Body of pancreas (tissue), 4 donors: Measurements from ENCODE around the gene ERI3. TPM values are rescaled to one million over a fixed set of nuclear protein-coding genes. Genes with fewer than 3 reads are reported as not detected.

Experiments
- ATAC-seq: fragments of 150-250 bp; one replicate; pipeline ENCODE4 v1.9.1; 2016
- DNase-seq, 4 donors: peaks; one replicate each; pipeline ENCODE4 v3.0.0-alpha.2; 2019
- H3K27ac ChIP-seq, 4 donors: fragments of 200-600 bp; sonication (generic); 1 replicate in 3 of 4; 2 replicates in 1 of 4; pipeline versions ENCODE4 v1.5.1 to v1.6.1; 2016 to 2019; ENCODE audit warnings: mild to moderate bottlenecking in 1 of 4, mixed read lengths in 1 of 4, moderate library complexity in 1 of 4
- H3K27me3 ChIP-seq, 2 donors: fragments of 200-600 bp; sonication (generic); one replicate each; pipeline ENCODE4 v1.6.0; 2016; ENCODE audit warnings: mild to moderate bottlenecking in 1 of 2
- H3K36me3 ChIP-seq, 2 donors: fragments of 200-600 bp; sonication (generic); replicated peaks in 1 of 2; 2 replicates each; pipeline ENCODE4 v1.5.1; 2016; ENCODE audit warnings: low read depth in 2 of 2; ENCODE audit not compliant: insufficient read depth in 1 of 2
- H3K4me1 ChIP-seq: fragments of 200-600 bp; sonication (generic); one replicate; pipeline ENCODE4 v1.6.0; 2016
- H3K4me3 ChIP-seq, 2 donors: fragments of 200-600 bp; sonication (generic); 1 replicate in 1 of 2; 2 replicates in 1 of 2; pipeline ENCODE4 v1.5.1; 2016 to 2019
- H3K9me3 ChIP-seq, 3 donors: fragments of 200-600 bp; sonication (generic); 1 replicate in 2 of 3; 2 replicates in 1 of 3; pipeline ENCODE4 v1.5.1; 2016
- POLR2A ChIP-seq, 3 donors: fragments of 450-650 bp; IDR thresholded peaks; one replicate each; pipeline ENCODE4 v1.6.1; 2016; ENCODE audit warnings: antibody characterized with exemption in 3 of 3, mild to moderate bottlenecking in 2 of 3
- WGBS, 2 donors: methylation state at CpG; one replicate each; pipeline ENCODE4 v1.1.5; 2017; 5-methylcytosine and 5-hydroxymethylcytosine counted together
- intact Hi-C: fragments of 100-400 bp; cut with DNase I; formaldehyde crosslinking; loops from one replicate; pipeline ENCODE4 v1.15.1; 2023
- total RNA-seq, 2 donors: library from RNA; depleted of rRNA; stranded (reverse); fragments of >200 nt; gene quantifications; one replicate each; pipeline ENCODE4 v1.1.0, GENCODE V29; 2016
- TF ChIP-seq, protein P1 (sequence below), 7 experiments: fragments of 450-650 bp in 4 of 7; fragments of 200-600 bp in 3 of 7; sonication (generic) in 3 of 7; IDR thresholded peaks; one replicate each; pipeline ENCODE4 v1.5.1; 2016 to 2019; ENCODE audit warnings: antibody characterized with exemption in 7 of 7

Gene ERI3
- total RNA-seq, 2 donors from 2014 or later = 17.4 to 59.7 TPM

GRCh38 chr1:44388551-44388950, 33.5 kb upstream of the ERI3 start:
- ATAC-seq (no peak), DNase-seq (no peak)
- H3K4me1 ChIP-seq = no peaks in the 10 kb centered on the region
- no peak overlapping the region for H3K27ac ChIP-seq
- no peak for TF ChIP-seq POLR2A (IDR thresholded peaks at IDR 0.05)
- TF ChIP-seq, protein P1, sequence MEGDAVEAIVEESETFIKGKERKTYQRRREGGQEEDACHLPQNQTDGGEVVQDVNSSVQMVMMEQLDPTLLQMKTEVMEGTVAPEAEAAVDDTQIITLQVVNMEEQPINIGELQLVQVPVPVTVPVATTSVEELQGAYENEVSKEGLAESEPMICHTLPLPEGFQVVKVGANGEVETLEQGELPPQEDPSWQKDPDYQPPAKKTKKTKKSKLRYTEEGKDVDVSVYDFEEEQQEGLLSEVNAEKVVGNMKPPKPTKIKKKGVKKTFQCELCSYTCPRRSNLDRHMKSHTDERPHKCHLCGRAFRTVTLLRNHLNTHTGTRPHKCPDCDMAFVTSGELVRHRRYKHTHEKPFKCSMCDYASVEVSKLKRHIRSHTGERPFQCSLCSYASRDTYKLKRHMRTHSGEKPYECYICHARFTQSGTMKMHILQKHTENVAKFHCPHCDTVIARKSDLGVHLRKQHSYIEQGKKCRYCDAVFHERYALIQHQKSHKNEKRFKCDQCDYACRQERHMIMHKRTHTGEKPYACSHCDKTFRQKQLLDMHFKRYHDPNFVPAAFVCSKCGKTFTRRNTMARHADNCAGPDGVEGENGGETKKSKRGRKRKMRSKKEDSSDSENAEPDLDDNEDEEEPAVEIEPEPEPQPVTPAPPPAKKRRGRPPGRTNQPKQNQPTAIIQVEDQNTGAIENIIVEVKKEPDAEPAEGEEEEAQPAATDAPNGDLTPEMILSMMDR (IDR thresholded peaks at IDR 0.05) = no peak
- H3K36me3 ChIP-seq = no peaks in the 10 kb centered on the region
- intact Hi-C loops = no loop called here
- H3K9me3 ChIP-seq = no peaks in the 10 kb centered on the region
- no peaks in the 10 kb centered on the region for H3K27me3 ChIP-seq
- H3K4me3 ChIP-seq = no peak overlapping the region
- WGBS, 2 donors = 30 to 44% methylated on average over 2 of the region's 2 CpGs

DNA sequence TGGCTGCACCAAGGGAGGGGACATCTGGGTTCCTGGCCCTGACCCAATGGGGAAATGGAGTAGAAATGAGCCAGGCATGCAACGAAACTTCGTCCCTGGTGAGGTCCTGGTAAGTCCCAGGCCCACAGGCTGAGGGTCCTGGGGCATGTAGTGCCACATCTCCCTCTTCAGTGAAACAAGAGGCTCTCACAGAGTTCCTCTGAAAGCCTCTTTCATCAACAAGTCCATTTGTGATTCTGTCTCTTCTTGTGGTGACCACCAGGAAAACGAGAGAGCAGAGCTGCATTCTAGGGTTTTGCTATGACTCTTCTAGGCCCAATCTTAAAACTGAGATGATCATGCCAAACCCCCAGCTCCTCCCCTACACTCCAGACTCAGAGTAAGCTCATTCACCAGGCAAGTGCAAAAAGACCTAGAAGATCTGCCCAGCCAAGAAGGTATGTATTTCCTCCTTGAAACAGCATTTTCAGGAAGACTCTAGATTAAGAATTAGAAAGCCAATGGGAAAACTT, 25.7 kb upstream of the ERI3 start:
- H3K27me3 ChIP-seq = no peaks in the 10 kb centered on the region
- intact Hi-C loops = no loop called here
- WGBS, 2 donors = 69 to 77% methylated on average over 3 of the region's 3 CpGs
- ATAC-seq (no peak), DNase-seq (no peak)
- H3K4me1 ChIP-seq = no peaks in the 10 kb centered on the region
- H3K36me3 ChIP-seq = no peaks in the 10 kb centered on the region
- no peak overlapping the region for H3K4me3 ChIP-seq
- H3K9me3 ChIP-seq = no peaks in the 10 kb centered on the region
- H3K27ac ChIP-seq = no peak overlapping the region
- TF ChIP-seq POLR2A (IDR thresholded peaks at IDR 0.05) = no peak
- TF ChIP-seq, protein P1 (IDR thresholded peaks at IDR 0.05) = no peak

DNA sequence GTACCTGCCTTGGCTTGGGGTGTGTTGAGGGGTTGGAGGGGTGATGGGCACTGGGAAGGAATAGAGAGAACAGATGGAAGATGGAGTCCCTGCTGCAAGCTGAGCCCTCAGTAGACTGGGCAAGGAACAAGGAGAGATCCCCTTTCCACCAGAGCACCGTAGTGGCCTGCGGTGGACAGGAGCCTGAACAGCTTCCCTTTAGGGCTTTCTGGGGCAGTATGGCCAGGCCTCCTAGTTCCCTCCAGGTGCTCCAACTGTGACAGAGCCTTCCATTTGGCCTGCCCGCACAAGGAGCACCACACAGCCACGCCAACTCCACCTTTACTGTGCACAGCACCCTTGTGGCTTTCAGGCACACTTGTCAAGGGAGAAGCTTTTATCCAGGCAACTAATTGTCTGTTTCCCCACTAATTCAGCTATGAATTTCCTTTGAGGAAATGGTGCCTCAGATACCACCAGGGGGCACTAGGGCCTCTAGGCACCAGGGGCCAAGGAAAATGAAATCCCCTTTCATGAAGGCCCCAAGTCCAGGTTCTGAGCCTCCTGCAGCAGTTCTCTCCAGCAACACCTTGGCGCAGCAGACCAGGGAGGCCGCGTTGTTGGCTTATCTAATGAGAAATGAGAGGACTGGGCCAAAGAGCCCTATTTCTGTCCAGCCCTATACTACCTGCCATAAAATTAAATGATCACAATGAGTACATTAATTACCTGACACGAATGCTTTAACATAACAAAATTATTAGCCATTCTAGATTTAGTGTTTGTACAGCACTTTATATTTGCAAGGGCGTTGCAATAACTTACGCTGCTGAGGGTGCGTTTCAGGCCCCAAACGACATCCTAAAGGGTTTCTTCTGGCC, 23.1 kb upstream of the ERI3 start:
- DNase-seq = peak; percentile 49 to 65 (median 56)
- Histone ChIP-seq H3K4me1 (no peaks in the 10 kb centered on the region), H3K36me3 (no peaks in the 10 kb centered on the region), H3K9me3 (no peaks in the 10 kb centered on the region), H3K27me3 (no peaks in the 10 kb centered on the region), H3K27ac (no peak overlapping the region), H3K4me3 (no peak overlapping the region)
- ATAC-seq = no peak
- intact Hi-C loops = loop anchor here (10.0 kb wide), 1 partner anchor 267 kb away; no protein-coding TSS in a partner anchor
- WGBS, 2 donors = 54 to 61% methylated on average over 12 of the region's 12 CpGs
- TF ChIP-seq, protein P1 (IDR thresholded peaks at IDR 0.05) = peak; percentile 50 to 76 (median 64)
- no peak for TF ChIP-seq POLR2A (IDR thresholded peaks at IDR 0.05)

DNA sequence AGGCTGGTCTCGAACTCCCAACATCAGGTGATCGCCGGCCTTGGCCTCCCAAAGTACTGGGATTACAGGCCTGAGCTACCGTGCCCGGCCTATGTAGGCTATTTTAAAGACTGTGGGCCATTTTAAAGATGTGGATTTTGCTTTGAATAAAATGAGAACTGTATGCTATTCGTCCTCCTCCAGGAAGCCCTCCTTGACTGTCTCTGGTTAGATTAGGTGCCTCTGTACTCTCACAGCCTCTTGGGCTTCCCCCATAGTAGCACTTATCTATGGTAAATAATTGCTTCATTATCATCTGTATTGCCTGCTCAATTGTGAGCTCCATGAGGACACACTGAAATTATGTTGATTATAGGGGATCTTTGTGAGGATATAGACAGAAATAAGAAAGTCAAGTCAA, 20.5 kb upstream of the ERI3 start:
- Histone ChIP-seq H3K27ac (no peak overlapping the region), H3K27me3 (no peaks in the 10 kb centered on the region), H3K4me1 (no peaks in the 10 kb centered on the region), H3K36me3 (no peaks in the 10 kb centered on the region), H3K4me3 (no peak overlapping the region), H3K9me3 (no peaks in the 10 kb centered on the region)
- DNase-seq = no peak
- WGBS, 2 donors = 86 to 89% methylated on average over 6 of the region's 6 CpGs
- no peak for ATAC-seq
- intact Hi-C loops = loop anchor here (10.0 kb wide), 1 partner anchor 269 kb away; no protein-coding TSS in a partner anchor
- no peak for TF ChIP-seq POLR2A (IDR thresholded peaks at IDR 0.05)
- TF ChIP-seq, protein P1 (IDR thresholded peaks at IDR 0.05) = no peak
